T-cell (primary cell): ENCODE results near the gene PPT2. TPM values are rescaled to one million over a fixed set of nuclear protein-coding genes. Genes with fewer than 3 reads are reported as not detected.

Experiments
- ATAC-seq, 4 experiments: fragments of 200-7000 bp in 3 of 4; fragments of 150-1000 bp in 1 of 4; cut with Tn5 transposase; replicated peaks in 1 of 4; 1 replicate in 3 of 4; 2 replicates in 1 of 4; pipeline ENCODE4 v1.10.0; 2021; ENCODE audit warnings: moderate library complexity in 3 of 4, mild to moderate bottlenecking in 2 of 4, moderate number of reproducible peaks in 1 of 4
- CTCF ChIA-PET, 2 donors: fragments of 300-600 bp; sonication (Branson Sonifier 250); formaldehyde crosslinking; loops; one replicate each; lab custom pipeline; 2022; ENCODE audit warnings: antibody characterized with exemption in 2 of 2; lab: Charles Lee
- POLR2A ChIA-PET, 2 donors: fragments of 300-600 bp; sonication (Branson Sonifier 250); formaldehyde crosslinking; loops; one replicate each; lab custom pipeline; 2022; ENCODE audit warnings: antibody characterized with exemption in 2 of 2; lab: Charles Lee
- DNase-seq, 35 experiments: peaks; one replicate each; pipeline versions ENCODE4 v3.0.0 to v3.0.0-alpha.2; 2013 to 2023
- H3K27ac ChIP-seq: one replicate; pipeline ENCODE4 v1.5.1; 2013; ENCODE audit warnings: low read length
- H3K27me3 ChIP-seq, 2 experiments: replicated peaks in 1 of 2; 1 replicate in 1 of 2; 2 replicates in 1 of 2; pipeline versions ENCODE4 v1.6.1 to v1.7.0; 2013; ENCODE audit warnings: low read length in 1 of 2, mixed read lengths in 1 of 2; ENCODE audit not compliant: control insufficient read depth in 2 of 2, insufficient read depth in 2 of 2; ENCODE audit errors: extremely low read depth in 1 of 2
- H3K36me3 ChIP-seq, 2 donors: 1 replicate in 1 of 2; 2 replicates in 1 of 2; pipeline versions ENCODE4 v1.6.1 to v1.7.0; 2013; ENCODE audit warnings: low read length in 1 of 2; ENCODE audit not compliant: control insufficient read depth in 2 of 2, insufficient read depth in 1 of 2; ENCODE audit errors: extremely low read depth in 1 of 2
- H3K4me1 ChIP-seq, 2 experiments: 1 replicate in 1 of 2; 2 replicates in 1 of 2; pipeline versions ENCODE4 v1.6.1 to v1.7.0; 2013; ENCODE audit warnings: low read length in 2 of 2, mixed read lengths in 1 of 2; ENCODE audit not compliant: insufficient read depth in 2 of 2, control insufficient read depth in 1 of 2; ENCODE audit errors: extremely low read depth in 1 of 2
- H3K4me3 ChIP-seq, 2 donors: 1 replicate in 1 of 2; 2 replicates in 1 of 2; pipeline versions ENCODE4 v1.5.1 to v1.7.0; 2013; ENCODE audit warnings: mild to moderate bottlenecking in 2 of 2, low read length in 1 of 2, moderate library complexity in 1 of 2; ENCODE audit not compliant: control insufficient read depth in 1 of 2; ENCODE audit errors: extremely low read depth in 1 of 2
- H3K9me3 ChIP-seq: 2 replicates; pipeline ENCODE4 v1.7.0; 2013
- H3K27ac Mint-ChIP-seq, 2 donors: one replicate each; pipeline ENCODE4 v1.8.0; 2020 to 2021; ENCODE audit warnings: mild to moderate bottlenecking in 2 of 2, mixed read lengths in 2 of 2
- H3K27me3 Mint-ChIP-seq, 2 donors: one replicate each; pipeline ENCODE4 v1.8.0; 2021 to 2022; ENCODE audit warnings: mixed read lengths in 2 of 2
- H3K36me3 Mint-ChIP-seq: one replicate; pipeline ENCODE4 v1.8.0; 2021; ENCODE audit warnings: mixed read lengths
- H3K4me1 Mint-ChIP-seq, 3 donors: one replicate each; pipeline ENCODE4 v1.8.0; 2020 to 2022; ENCODE audit warnings: mixed read lengths in 3 of 3, mild to moderate bottlenecking in 1 of 3
- H3K4me3 Mint-ChIP-seq, 3 donors: one replicate each; pipeline ENCODE4 v1.8.0; 2020 to 2022; ENCODE audit warnings: mild to moderate bottlenecking in 3 of 3, mixed read lengths in 3 of 3, moderate library complexity in 3 of 3
- H3K9me3 Mint-ChIP-seq, 3 donors: one replicate each; pipeline ENCODE4 v1.8.0; 2020 to 2022; ENCODE audit warnings: mixed read lengths in 3 of 3
- WGBS: methylation state at CpG from one replicate; pipeline ENCODE4 v1.1.5; 2013; ENCODE audit warnings: missing lambda C conversion rate; ENCODE audit not compliant: insufficient coverage; 5-methylcytosine and 5-hydroxymethylcytosine counted together
- total RNA-seq, 35 experiments: library from RNA in 6 of 35; stranded (reverse) in 6 of 35; fragments of 120-200 nt in 1 of 35; gene quantifications; one replicate each; pipeline versions ENCODE4 v1.2.1 to v1.2.4 and lab custom pipeline; 2013 to 2026

Gene PPT2
- total RNA-seq, 5 donors from 2014 or later (not counting 1 experiment from before 2014, with no cell fraction given) = 11.2 to 25.6 (median 19.3) TPM

GRCh38 chr6:32109114-32109764 lies 44.7 kb upstream of the PPT2 start, which contains the start of gene TNXB:
TNXB (minus strand) TSS chr6:32109338; CDS start chr6:32098198, 11,140 bp downstream.
- H3K4me1 ChIP-seq = peaks cover 0 to 28% of the 10 kb centered on the region in 2 experiments
- Mint-ChIP-seq H3K9me3 (no peaks in the 10 kb centered on the region), H3K4me1 (peaks cover 25 to 40% (median 26%) of the 10 kb centered on the region in 3 donors), H3K27me3 (peaks cover 13 to 25% of the 10 kb centered on the region in 2 donors), H3K36me3 (no peaks in the 10 kb centered on the region), H3K4me3 (peak within 1 kb of the TSS in 1 of 3 donors; percentile 50), H3K27ac (peak within 1 kb of the TSS in 1 of 2 donors; percentile 28)
- ATAC-seq (peak in 3 of 4 experiments; percentile 44 to 52 (median 47)), DNase-seq (peak in 1 of 35 experiments; percentile 17)
- no peak within 1 kb of the TSS for H3K27ac ChIP-seq
- POLR2A ChIA-PET = no interaction called here
- no peaks in the 10 kb centered on the region for H3K9me3 ChIP-seq
- no peak within 1 kb of the TSS for H3K4me3 ChIP-seq
- CTCF ChIA-PET = interaction anchor here in 1 of 2 donors (0.6 kb wide), 1 partner anchor 150 kb away, joined by 5 read pairs; the partner anchor contains the start of gene SKIC2
- H3K27me3 ChIP-seq = peaks cover 2 to 40% of the 10 kb centered on the region in 2 experiments
- H3K36me3 ChIP-seq = no peaks in the 10 kb centered on the region
- 5% methylated on average over 4 of the region's 12 CpGs for whole genome bisulfite sequencing

GRCh38 chr6:32109765-32110160 lies 44.2 kb upstream of the PPT2 start:
- H3K27me3 ChIP-seq = peaks cover 0 to 35% of the 10 kb centered on the region in 2 experiments
- H3K36me3 Mint-ChIP-seq = peaks cover 2% of the 10 kb centered on the region
- 90% methylated on average over 4 of the region's 6 CpGs for WGBS
- no peak overlapping the region for H3K4me3 ChIP-seq
- H3K4me1 Mint-ChIP-seq = peaks cover 25 to 36% (median 26%) of the 10 kb centered on the region in 3 donors
- ATAC-seq (no peak), DNase-seq (no peak)
- H3K9me3 Mint-ChIP-seq = no peaks in the 10 kb centered on the region
- ChIA-PET POLR2A (no interaction called here), CTCF (interaction anchor here in 1 of 2 donors (0.6 kb wide), 1 partner anchor 151 kb away, joined by 5 read pairs; the partner anchor contains the start of gene SKIC2)
- H3K4me1 ChIP-seq = peaks cover 0 to 28% of the 10 kb centered on the region in 2 experiments
- peaks cover 9 to 21% of the 10 kb centered on the region in 2 donors for H3K27me3 Mint-ChIP-seq
- no peak overlapping the region for H3K4me3 Mint-ChIP-seq
- no peak overlapping the region for H3K27ac ChIP-seq
- H3K9me3 ChIP-seq = no peaks in the 10 kb centered on the region
- peaks cover 0 to under 1% of the 10 kb centered on the region in 2 donors for H3K36me3 ChIP-seq
- peak overlapping the region in 1 of 2 donors; percentile 11 for H3K27ac Mint-ChIP-seq

GRCh38 chr6:32110632-32111031 lies 43.3 kb upstream of the PPT2 start:
- H3K4me3 Mint-ChIP-seq = no peak overlapping the region
- Histone ChIP-seq H3K4me3 (no peak overlapping the region), H3K36me3 (peaks cover 5% of the 10 kb centered on the region in 2 donors), H3K4me1 (peaks cover 0 to 28% of the 10 kb centered on the region in 2 experiments), H3K9me3 (no peaks in the 10 kb centered on the region), H3K27ac (no peak overlapping the region), H3K27me3 (peaks cover 0 to 32% of the 10 kb centered on the region in 2 experiments)
- H3K36me3 Mint-ChIP-seq = peaks cover 7% of the 10 kb centered on the region
- 71% methylated on average over 1 of the region's 7 CpGs for WGBS
- H3K27me3 Mint-ChIP-seq = peaks cover 4 to 15% of the 10 kb centered on the region in 2 donors
- DNase-seq = no peak
- ChIA-PET CTCF (interaction anchor here in 1 of 2 donors (0.6 kb wide), 1 partner anchor 16 kb away, joined by 3 read pairs; no protein-coding TSS in a partner anchor), POLR2A (no interaction called here)
- no peak for ATAC-seq
- no peak overlapping the region for H3K27ac Mint-ChIP-seq
- no peaks in the 10 kb centered on the region for H3K9me3 Mint-ChIP-seq
- peaks cover 25 to 35% (median 26%) of the 10 kb centered on the region in 3 donors for H3K4me1 Mint-ChIP-seq

- ChIA-PET CTCF (no interaction called here), POLR2A (no interaction called here)
- no peak overlapping the region for H3K27ac ChIP-seq
- Mint-ChIP-seq H3K36me3 (peaks cover 16% of the 10 kb centered on the region), H3K4me1 (peaks cover 25 to 35% (median 26%) of the 10 kb centered on the region in 3 donors), H3K27me3 (peaks cover 0 to 15% of the 10 kb centered on the region in 2 donors), H3K27ac (peak overlapping the region in 1 of 2 donors; percentile 48), H3K9me3 (no peaks in the 10 kb centered on the region), H3K4me3 (no peak overlapping the region)
- ATAC-seq (no peak), DNase-seq (no peak)
- peaks cover 0 to 26% of the 10 kb centered on the region in 2 experiments for H3K27me3 ChIP-seq
- H3K4me1 ChIP-seq = peaks cover 0 to 28% of the 10 kb centered on the region in 2 experiments
- H3K4me3 ChIP-seq = no peak overlapping the region
- H3K9me3 ChIP-seq = no peaks in the 10 kb centered on the region
- peaks cover 5 to 14% of the 10 kb centered on the region in 2 donors for H3K36me3 ChIP-seq
- WGBS = 90% methylated on average over 2 of the region's 7 CpGs
These were observed 42.4 kb upstream of the PPT2 start for GRCh38 chr6:32111424-32112066.

- no peak overlapping the region for H3K27ac ChIP-seq
- H3K27me3 Mint-ChIP-seq = peaks cover 0 to 11% of the 10 kb centered on the region in 2 donors
- ATAC-seq = no peak
- H3K9me3 Mint-ChIP-seq = no peaks in the 10 kb centered on the region
- ChIA-PET POLR2A (no interaction called here), CTCF (no interaction called here)
- no peak overlapping the region for H3K4me3 Mint-ChIP-seq
- H3K4me3 ChIP-seq = no peak overlapping the region
- peak overlapping the region in 1 of 2 donors; percentile 12 for H3K27ac Mint-ChIP-seq
- no peak for DNase-seq
- peaks cover 0 to 17% of the 10 kb centered on the region in 2 experiments for H3K27me3 ChIP-seq
- WGBS = 95% methylated on average over 6 of the region's 9 CpGs
- peaks cover 21% of the 10 kb centered on the region for H3K36me3 Mint-ChIP-seq
- peaks cover 0 to 24% of the 10 kb centered on the region in 2 experiments for H3K4me1 ChIP-seq
- H3K9me3 ChIP-seq = no peaks in the 10 kb centered on the region
- H3K4me1 Mint-ChIP-seq = peaks cover 23 to 29% (median 23%) of the 10 kb centered on the region in 3 donors
- peaks cover 5 to 24% of the 10 kb centered on the region in 2 donors for H3K36me3 ChIP-seq
These were observed 41.4 kb upstream of the PPT2 start for GRCh38 chr6:32112431-32112980.
